OCI-LY7 (cell line): ENCODE data around the gene L3MBTL3.
A peak's percentile ranks its signal among the peaks of the same experiment; 100 is the strongest.

Experiments used
- EZH2phosphoT487 ChIP-seq: fragments of 200-600 bp; sonication (generic); IDR thresholded peaks from 2 replicates; pipeline ENCODE4 v1.6.1; 2018; ENCODE audit warnings: low read depth, borderline replicate concordance, mild to moderate bottlenecking, mixed run types, antibody characterized with exemption, low read length, moderate library complexity, mixed read lengths
- TF ChIP-seq, protein P1 (sequence below): fragments of 200-600 bp; sonication (generic); conservative IDR thresholded peaks from 2 replicates; pipeline ENCODE4 v1.5.1; 2014; ENCODE audit warnings: mild to moderate bottlenecking, antibody characterized with exemption, low read length, moderate library complexity, mixed read lengths

DNA sequence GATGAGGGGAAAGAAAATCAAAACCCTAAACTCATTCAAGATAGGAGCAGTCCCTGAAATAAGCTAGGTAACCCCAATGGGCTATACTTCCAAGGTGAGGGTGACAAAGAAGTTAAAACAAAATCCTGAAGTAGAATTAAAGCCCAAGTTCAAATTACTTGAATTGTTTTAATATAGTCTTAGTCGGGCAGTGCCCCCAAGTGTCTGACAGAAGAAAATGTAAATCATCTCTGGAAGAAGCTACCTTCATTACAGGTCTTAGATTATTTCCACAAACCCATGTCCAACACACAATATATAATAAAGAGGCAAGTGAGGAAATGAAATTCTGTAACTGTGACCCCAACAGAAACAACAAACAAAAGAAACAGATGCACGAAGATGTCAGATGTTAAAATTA, 36.8 kb upstream of the L3MBTL3 start:
- no peak for TF ChIP-seq EZH2phosphoT487
- TF ChIP-seq, protein P1, sequence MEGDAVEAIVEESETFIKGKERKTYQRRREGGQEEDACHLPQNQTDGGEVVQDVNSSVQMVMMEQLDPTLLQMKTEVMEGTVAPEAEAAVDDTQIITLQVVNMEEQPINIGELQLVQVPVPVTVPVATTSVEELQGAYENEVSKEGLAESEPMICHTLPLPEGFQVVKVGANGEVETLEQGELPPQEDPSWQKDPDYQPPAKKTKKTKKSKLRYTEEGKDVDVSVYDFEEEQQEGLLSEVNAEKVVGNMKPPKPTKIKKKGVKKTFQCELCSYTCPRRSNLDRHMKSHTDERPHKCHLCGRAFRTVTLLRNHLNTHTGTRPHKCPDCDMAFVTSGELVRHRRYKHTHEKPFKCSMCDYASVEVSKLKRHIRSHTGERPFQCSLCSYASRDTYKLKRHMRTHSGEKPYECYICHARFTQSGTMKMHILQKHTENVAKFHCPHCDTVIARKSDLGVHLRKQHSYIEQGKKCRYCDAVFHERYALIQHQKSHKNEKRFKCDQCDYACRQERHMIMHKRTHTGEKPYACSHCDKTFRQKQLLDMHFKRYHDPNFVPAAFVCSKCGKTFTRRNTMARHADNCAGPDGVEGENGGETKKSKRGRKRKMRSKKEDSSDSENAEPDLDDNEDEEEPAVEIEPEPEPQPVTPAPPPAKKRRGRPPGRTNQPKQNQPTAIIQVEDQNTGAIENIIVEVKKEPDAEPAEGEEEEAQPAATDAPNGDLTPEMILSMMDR: peak; percentile 60
